GM18520 (cell line): ENCODE data around the gene KLHL12.
A peak's percentile ranks its signal among the peaks of the same experiment; 100 is the strongest.

Experiments used
- ATAC-seq: cut with Tn5 transposase; IDR thresholded peaks from one replicate; pipeline ENCODE4 v1.9.1; 2021; ENCODE audit not compliant: unreplicated experiment

The KLHL12 gene

DNA sequence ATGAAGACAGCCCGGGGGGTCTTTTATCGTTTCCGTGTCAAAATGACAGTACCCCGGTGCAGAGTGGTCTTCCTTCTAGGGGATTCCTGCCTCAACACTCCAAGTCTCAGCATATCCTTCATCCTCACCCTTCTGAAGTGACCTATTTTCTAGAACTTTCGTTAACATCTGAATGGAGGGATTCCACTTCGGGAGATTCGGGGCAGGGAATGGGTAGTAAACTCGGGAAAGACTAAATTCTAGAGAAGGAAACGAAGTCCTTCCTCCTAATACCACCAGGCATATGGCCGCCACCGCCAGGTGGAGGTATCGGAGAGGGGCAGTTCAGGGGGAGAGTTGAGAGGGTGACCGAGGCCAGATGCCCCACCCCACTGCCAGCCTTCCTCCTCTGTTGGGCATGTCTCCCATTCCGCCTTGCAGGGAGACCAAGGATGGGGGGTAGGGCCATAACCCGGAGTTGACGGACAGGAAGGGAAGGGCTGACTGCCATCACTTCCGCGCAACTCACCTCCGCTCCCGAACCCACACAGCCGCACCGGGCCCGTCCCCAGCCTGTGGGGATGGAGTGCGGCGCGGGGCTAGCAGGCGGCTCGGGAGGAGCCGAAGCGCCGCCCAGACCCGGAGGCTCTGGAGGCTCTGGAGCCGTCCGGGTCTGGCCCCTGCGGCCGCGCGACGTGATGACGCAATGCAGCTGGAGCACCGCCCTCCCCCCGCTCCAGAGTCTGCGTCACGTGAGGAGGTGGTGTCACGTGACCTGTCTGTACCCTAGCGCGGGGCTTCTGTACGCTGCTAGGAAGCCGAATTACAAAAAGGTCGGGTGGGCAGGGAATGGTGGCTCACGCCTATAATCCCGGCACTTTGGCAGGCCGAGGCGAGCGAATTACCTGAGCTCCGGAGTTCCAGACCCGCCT lies at the start of gene KLHL12:
TSS of gene KLHL12 (minus strand) at position 654 of the 911 bp plus-strand sequence. CDS start 2,072 bp downstream, outside the sequence.
- peak; percentile 68 for ATAC-seq

DNA sequence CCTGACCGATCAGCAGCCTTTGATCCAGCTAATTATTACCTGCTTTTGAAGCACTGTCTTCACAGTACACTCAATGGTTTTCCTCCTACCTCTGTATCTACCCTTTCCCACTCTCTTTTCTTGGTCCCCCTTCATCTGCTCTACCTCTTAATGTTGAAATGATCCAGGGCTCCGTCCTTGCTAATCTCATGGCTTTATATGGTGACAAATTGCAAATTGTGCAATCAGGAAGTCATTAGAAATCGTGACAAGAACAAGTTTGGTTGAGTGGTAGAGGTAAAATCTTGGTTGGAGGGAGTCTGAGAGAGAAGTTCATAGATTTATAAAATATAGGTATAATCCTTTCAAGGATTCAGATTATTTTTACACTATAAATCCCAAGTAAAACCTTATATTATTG lies 49.6 kb upstream of the KLHL12 start:
- ATAC-seq, result no peak

DNA sequence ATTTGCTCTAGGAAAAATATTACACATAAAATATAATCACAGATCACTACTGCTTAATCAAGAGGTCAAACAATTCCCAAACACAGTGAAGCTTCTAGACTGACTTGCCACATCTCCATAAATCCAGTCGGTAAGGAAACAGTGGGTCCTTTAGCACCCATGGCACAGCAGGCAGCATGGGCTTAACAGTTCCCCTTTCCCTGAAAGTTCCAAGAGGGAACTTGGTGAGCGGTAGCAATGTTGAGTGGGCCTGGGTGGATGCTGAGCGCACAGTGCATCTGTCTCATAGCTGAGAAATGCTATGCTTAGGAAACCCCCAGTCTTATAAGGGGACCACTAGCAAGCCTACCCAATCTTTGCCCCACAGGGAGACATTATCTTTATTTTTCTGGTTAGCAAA lies 47.8 kb upstream of the KLHL12 start:
- ATAC-seq, result no peak

DNA sequence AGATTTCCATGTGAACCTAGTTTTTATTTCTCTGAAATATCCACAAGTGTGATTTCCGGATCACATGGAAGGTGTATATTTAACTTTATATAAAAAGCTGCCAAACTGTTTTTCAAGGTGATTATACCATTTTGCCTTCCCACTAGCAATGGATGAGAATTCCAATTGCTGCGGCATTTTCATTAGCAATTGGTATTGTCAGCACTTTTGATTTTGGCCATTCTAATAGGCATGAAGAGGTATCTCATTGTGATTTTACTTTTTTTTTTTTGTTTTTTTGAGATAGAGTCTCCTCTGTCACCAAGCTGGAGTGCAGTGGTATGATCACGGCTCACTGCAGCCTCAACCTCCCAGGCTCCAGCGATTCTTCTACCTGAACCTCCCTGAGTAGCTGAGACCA lies 45.0 kb upstream of the KLHL12 start:
- ATAC-seq, result no peak

- ATAC-seq, result peak; percentile 35
These were observed 41.9 kb upstream of the KLHL12 start for GRCh38 chr1:202968895-202969295.

DNA sequence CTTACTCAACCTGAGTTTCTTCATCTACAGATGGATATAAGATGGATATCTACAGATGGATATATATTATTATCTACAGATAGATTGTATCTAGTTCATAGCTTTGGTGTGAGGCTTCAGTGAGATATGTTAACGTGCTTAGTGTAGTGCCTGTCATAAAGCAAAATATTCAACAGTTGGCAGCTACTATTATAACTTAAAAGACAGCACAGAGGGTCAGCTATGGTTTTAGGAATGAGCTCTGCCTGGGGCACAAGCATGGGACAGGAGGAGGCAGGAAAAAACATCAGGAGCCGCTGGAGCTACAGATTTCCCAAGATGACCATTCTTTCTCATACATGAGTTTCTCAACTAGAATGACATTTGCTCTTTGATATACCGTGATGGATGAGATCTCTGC lies 41.3 kb upstream of the KLHL12 start:
- ATAC-seq, result no peak

- ATAC-seq, result no peak
These were observed 40.7 kb upstream of the KLHL12 start for GRCh38 chr1:202967684-202968281.

DNA sequence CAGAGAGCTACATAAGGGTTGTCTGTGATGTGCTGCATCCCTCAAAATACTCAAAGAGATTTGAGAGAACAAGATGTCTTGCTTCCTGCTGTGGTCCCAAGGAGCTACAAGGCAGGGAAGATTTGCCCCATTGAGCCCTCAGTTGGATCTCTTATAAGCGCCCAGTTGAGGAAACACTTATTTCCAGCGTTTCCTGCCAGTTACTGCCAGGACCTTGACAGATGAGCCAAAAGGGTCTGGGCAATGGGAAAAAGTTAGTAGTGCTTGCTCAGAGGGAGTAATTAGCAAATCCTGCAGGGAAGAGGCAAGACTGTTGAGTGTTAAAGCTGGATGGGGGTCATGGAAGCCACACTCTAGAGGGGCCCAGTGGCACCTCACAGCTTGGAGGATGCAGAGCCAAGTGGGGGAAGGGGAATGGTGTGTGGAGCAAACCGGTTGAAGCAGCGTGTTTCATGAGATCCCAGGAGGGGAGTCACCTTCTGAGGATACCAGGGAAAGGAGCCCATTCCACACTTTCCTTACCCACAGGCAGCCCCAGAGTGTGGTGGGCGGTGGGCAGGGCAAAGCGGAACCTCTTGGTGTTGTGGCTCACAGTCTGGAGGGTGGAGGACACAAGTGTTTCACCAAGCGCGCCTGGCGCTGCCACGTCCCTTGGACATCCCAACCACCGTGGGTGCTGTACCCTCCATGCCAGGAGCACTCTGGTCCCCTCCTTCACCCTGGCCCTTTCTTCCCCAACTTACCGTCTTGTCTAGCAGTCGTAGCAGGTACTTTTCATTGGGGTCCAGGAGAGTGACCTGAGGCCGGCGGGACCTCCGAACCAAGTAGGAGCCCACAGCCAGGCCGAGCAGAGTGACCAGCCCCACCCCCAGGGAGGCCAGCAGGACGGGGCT lies 39.2 kb upstream of the KLHL12 start:
- no peak for ATAC-seq

DNA sequence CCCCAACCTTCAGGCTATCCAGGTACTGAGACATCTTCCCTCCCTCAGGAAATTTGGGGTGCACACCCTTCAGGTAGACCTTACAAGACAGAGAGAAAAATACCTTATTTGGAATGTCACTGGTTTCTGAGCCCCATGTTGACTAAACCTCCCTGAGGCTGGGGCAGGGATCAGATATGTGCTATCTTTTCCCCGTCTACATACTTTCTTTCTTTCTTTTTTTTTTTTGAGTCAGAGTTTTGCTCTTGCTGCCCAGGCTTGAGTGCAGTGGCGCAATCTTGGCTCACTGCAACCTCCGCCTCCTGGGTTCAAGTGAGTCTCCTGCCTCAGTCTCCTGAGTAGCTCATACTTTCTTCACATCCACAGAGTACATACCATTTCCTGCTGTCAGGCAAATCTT lies 38.4 kb upstream of the KLHL12 start:
- ATAC-seq, result no peak

GRCh38 chr1:202964791-202965410 lies 37.9 kb upstream of the KLHL12 start:
- no peak for ATAC-seq

GRCh38 chr1:202961220-202961880 lies 34.3 kb upstream of the KLHL12 start:
- ATAC-seq, result no peak

DNA sequence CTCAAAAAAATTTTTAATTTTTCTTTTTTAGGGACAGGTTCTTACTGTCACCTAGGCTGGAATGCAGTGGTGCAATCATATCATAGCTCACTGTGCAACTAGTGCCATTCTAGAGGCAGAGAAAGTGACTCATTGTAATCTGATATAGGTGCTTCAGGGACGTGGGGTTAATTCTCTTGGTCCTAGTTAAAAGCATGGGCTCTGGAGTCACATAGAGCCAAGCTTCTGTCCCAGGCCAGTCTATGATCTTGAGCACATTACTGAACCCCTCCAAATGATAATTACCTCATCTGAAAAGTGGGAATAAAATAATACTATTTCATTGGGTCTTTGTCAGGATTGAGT lies 32.2 kb upstream of the KLHL12 start:
- no peak for ATAC-seq

- no peak for ATAC-seq
These were observed 31.7 kb upstream of the KLHL12 start for GRCh38 chr1:202958544-202959275.

DNA sequence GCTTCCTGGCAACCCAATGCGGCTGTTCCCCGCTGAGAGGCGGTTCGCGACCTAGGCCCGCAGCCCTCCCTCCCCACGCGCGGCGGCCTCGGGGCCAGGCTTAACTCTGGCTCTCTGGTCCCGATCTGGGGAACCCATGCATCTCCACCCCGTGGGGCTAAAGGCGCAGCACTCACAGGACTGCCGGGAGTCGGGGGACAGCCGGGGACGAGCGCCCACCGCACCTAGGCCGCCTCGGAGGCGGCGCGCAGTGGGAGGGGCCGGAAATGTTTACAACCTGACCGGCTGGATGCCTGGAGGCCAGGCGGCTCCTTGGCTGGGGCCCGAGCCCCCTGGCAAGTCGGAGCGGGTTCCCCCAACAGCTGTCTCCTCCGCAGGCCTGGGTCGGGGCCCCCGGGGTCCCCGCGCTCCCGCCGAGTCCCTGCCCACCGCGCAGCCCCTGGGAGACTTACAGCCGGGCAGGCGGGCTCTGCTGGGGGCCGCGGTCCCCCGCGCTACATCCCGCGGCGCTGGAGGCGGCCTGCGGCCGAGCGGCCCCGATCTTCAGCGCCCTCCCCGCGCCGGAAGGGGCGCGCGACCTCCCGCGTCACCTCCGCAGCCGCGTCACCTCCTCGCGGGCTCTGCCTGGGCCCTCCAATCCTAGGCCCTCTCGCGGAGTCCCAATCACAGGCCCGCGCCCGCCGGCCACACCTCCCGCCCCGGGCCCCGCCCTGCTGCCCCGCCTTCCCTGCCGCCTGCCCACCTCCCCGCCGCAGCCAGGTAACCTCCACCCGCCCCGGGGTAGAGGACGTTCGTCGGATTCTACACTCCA lies 30.9 kb upstream of the KLHL12 start, which contains the start of gene ADIPOR1:
TSS of gene ADIPOR1 (minus strand) at position 580 of the 811 bp plus-strand sequence. CDS start 7,242 bp downstream, outside the sequence.
- peak; percentile 95 for ATAC-seq

DNA sequence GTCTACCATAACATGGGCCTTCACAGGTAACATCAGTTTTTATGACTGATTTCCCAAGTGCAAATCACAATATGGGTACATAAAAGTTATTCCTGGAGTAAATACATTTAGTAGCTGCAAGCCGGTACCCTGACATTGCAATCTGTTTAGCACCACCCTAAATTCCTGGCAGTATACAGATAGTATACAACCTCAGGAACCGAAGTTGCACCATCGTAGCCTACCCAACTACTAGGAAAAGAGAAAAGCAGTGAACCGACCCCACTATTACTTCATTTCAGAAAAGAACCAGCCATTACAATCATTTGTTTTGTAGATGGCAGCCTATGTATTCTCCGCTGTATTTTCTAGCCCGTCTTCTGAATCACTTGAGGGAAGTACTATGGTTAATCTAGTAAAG lies 29.9 kb upstream of the KLHL12 start:
- ATAC-seq, result no peak

DNA sequence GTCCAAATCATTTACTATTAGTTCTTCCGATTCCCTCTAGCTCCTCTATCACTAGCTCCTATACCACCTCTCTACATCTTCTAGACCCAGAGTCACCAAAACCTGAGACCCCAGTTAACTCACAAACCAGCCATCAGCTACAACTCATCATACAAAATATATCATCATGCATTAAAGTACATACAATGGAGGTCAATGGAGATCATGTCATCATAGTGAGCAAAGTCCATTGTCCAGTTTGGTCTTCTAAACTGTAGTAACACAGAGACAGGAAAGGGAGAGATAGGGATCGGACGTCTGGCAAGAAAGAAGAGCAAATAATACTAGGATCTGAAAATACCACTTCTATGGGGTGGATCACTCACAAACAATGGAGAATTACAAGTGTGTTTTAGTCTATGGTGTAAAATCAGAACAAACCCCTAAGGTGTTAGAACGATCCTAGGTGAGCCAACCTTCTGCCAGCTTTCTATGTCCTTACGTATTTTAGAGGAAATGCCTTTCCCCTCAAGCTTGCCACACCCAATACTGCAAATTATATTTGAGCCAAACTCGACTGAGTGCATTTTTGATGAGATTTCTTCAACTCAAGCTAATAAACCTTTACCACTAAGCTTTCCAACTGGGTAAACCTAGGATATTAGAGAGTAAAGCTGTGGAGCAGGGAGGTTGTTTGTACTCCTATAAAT lies 27.2 kb upstream of the KLHL12 start:
- ATAC-seq, result no peak

- ATAC-seq, result no peak
These were observed 26.4 kb upstream of the KLHL12 start for GRCh38 chr1:202953392-202953791.

GRCh38 chr1:202952818-202953217 lies 25.8 kb upstream of the KLHL12 start:
- ATAC-seq, result no peak
